Measurements from ENCODE around the gene PDE11A. TPM values are rescaled to one million over a fixed set of nuclear protein-coding genes. Genes with fewer than 3 reads are reported as not detected.

PDE11A gene
- total RNA-seq, 4 donors from 2014 or later = 0.37 to 1.2 (median 1.1) TPM; not detected in 1

- intact Hi-C loops (cut with DNase I; ENCODE audit: low total_unique reads) (no loop called here), in situ Hi-C loops (cut with MboI; ENCODE audit: low pct_ligation_motif_present in 1 of 4, low pct_unique_long_range_greater_than_20kb in 1 of 4, low sequenced_read_pairs in 3 of 4) (no loop called here)
- no peak for DNase-seq
- Histone ChIP-seq H3K36me3 (no peaks in the 10 kb centered on the region), H3K4me1 (no peaks in the 10 kb centered on the region), H3K27me3 (no peaks in the 10 kb centered on the region), H3K9me3 (no peaks in the 10 kb centered on the region), H3K4me3 (no peak overlapping the region), H3K27ac (no peak overlapping the region)
- TF ChIP-seq EP300 (IDR thresholded peaks at IDR 0.05; ENCODE audit: low read depth) (no peak), POLR2A (IDR thresholded peaks at IDR 0.05) (no peak), POLR2AphosphoS5 (IDR thresholded peaks at IDR 0.05) (no peak)
- TF ChIP-seq, protein P1, sequence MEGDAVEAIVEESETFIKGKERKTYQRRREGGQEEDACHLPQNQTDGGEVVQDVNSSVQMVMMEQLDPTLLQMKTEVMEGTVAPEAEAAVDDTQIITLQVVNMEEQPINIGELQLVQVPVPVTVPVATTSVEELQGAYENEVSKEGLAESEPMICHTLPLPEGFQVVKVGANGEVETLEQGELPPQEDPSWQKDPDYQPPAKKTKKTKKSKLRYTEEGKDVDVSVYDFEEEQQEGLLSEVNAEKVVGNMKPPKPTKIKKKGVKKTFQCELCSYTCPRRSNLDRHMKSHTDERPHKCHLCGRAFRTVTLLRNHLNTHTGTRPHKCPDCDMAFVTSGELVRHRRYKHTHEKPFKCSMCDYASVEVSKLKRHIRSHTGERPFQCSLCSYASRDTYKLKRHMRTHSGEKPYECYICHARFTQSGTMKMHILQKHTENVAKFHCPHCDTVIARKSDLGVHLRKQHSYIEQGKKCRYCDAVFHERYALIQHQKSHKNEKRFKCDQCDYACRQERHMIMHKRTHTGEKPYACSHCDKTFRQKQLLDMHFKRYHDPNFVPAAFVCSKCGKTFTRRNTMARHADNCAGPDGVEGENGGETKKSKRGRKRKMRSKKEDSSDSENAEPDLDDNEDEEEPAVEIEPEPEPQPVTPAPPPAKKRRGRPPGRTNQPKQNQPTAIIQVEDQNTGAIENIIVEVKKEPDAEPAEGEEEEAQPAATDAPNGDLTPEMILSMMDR (IDR thresholded peaks at IDR 0.05) = no peak
- WGBS, 2 donors (ENCODE audit: low coverage in 1 of 2) = 64% methylated on average over 3 of the region's 3 CpGs; no CpG with 5 or more reads in 1 of the 2 donors
Measured at GRCh38 chr2:177660742-177661141, 411.8 kb downstream of the PDE11A start.

GRCh38 chr2:177658309-177658708 is 414.3 kb downstream of the PDE11A start:
- H3K27me3 ChIP-seq = no peaks in the 10 kb centered on the region
- H3K4me1 ChIP-seq = no peaks in the 10 kb centered on the region
- no peak overlapping the region for H3K27ac ChIP-seq
- intact Hi-C loops (cut with DNase I; ENCODE audit: low total_unique reads) (no loop called here), in situ Hi-C loops (cut with MboI; ENCODE audit: low pct_ligation_motif_present in 1 of 4, low pct_unique_long_range_greater_than_20kb in 1 of 4, low sequenced_read_pairs in 3 of 4) (no loop called here)
- TF ChIP-seq, protein P1 (IDR thresholded peaks at IDR 0.05) = no peak
- TF ChIP-seq POLR2AphosphoS5 (IDR thresholded peaks at IDR 0.05) (no peak), POLR2A (IDR thresholded peaks at IDR 0.05) (no peak), EP300 (IDR thresholded peaks at IDR 0.05; ENCODE audit: low read depth) (no peak)
- H3K4me3 ChIP-seq = no peak overlapping the region
- DNase-seq = no peak
- H3K9me3 ChIP-seq = no peaks in the 10 kb centered on the region
- H3K36me3 ChIP-seq = no peaks in the 10 kb centered on the region

DNA sequence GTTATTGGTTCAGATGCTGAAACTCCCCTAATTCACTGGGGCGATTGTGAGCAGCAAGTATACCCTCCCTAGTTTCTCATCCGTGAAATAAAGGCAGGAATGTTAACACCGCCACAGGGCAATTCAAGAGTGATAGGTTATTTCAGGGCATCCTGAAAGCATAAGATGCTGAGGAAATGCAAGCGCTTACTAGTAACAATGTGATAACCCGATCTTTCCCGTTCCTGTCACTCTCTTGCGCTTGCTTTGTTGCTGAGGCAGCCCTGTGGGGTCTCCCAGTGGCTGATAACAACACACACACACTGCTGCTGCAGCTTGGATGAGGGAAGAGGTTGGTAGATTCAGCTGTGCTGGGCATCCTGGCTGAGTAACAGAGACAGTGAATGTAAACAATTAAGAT is 420.7 kb downstream of the PDE11A start:
- Histone ChIP-seq H3K27ac (no peak overlapping the region), H3K27me3 (no peaks in the 10 kb centered on the region), H3K4me1 (no peaks in the 10 kb centered on the region), H3K4me3 (no peak overlapping the region), H3K9me3 (no peaks in the 10 kb centered on the region), H3K36me3 (no peaks in the 10 kb centered on the region)
- WGBS, 2 donors (ENCODE audit: low coverage in 1 of 2) = 77 to 100% methylated on average over 1 to 7 of the region's 7 CpGs
- TF ChIP-seq EP300 (IDR thresholded peaks at IDR 0.05; ENCODE audit: low read depth) (no peak), POLR2AphosphoS5 (IDR thresholded peaks at IDR 0.05) (no peak), POLR2A (IDR thresholded peaks at IDR 0.05) (no peak)
- TF ChIP-seq, protein P1 (IDR thresholded peaks at IDR 0.05) = no peak
- no peak for DNase-seq
- intact Hi-C loops (cut with DNase I; ENCODE audit: low total_unique reads) = no loop called here
- in situ Hi-C loops (cut with MboI; ENCODE audit: low pct_ligation_motif_present in 1 of 4, low pct_unique_long_range_greater_than_20kb in 1 of 4, low sequenced_read_pairs in 3 of 4) = no loop called here

DNA sequence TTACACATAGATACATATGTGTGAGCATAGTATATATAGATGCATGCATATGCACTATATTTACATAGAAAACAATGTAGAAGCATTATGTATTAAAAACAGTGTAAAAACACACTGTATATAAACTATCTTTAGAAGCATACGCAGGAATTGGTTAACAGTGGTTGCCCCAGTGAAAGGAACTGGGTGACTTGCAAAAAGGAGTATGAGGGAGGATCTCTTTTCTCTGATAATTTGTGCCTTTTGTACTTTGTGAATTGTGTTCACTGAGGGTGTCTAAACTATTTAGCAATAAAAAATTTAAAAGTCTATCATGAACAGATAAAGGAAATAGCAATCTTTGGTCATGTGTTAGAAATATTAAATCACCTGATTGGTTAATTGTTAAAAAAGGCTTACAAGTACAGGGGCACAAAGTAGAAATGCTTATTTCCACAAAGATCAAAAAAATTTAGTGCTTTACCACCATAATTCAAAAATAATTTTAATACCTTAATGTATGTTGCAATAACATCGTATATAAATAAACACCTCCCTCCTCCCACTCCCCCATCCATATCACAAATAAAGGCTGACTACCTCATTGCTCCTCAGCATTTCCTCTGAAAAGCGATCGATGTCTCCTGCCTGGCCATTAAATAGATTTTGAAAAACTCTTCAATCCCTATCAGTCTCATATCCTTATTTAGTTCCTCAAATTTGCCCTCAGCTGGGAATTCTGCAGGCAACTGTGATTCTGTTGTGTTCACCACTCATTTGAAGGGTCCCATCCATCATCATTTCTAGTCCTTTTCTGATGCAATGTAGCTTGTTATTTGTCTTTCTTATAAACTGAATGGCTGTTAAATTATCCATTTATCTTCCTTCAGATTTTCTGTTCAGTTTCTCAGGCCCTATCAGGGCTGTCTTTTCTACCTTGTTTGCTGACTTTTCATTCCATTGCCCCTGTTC is 422.7 kb downstream of the PDE11A start:
- no peaks in the 10 kb centered on the region for H3K36me3 ChIP-seq
- 62 to 78% methylated on average over 4 of the region's 4 CpGs for WGBS, 2 donors (ENCODE audit: low coverage in 1 of 2)
- in situ Hi-C loops (cut with MboI; ENCODE audit: low pct_ligation_motif_present in 1 of 4, low pct_unique_long_range_greater_than_20kb in 1 of 4, low sequenced_read_pairs in 3 of 4) = no loop called here

More for the DNA sequence above, 422.7 kb downstream of the PDE11A start:
- Histone ChIP-seq H3K27me3 (no peaks in the 10 kb centered on the region), H3K4me3 (no peak overlapping the region), H3K9me3 (no peaks in the 10 kb centered on the region), H3K27ac (no peak overlapping the region), H3K4me1 (no peaks in the 10 kb centered on the region)
- no peak for DNase-seq
- TF ChIP-seq POLR2A (IDR thresholded peaks at IDR 0.05) (no peak), POLR2AphosphoS5 (IDR thresholded peaks at IDR 0.05) (no peak)
- intact Hi-C loops (cut with DNase I; ENCODE audit: low total_unique reads) = no loop called here

Data from transverse colon (tissue), 4 donors.